Fibroblast of lung (primary cell): ENCODE results near the gene TP53RK. TPM values are rescaled to one million over a fixed set of nuclear protein-coding genes. Genes with fewer than 3 reads are reported as not detected.

Experiments
- DNase-seq, 2 donors: peaks; one replicate each; pipeline versions ENCODE4 v3.0.0 to v3.0.0-alpha.2; 2010; ENCODE audit warnings: low read depth in 2 of 2
- H2AFZ ChIP-seq: 2 replicates; pipeline ENCODE4 v1.5.1; 2012; ENCODE audit warnings: low read length, control low read depth, inconsistent platforms
- H3K27ac ChIP-seq: 2 replicates; pipeline ENCODE4 v1.5.1; 2011; ENCODE audit warnings: low read length, control low read depth; ENCODE audit not compliant: insufficient read depth
- H3K27me3 ChIP-seq: 2 replicates; pipeline ENCODE4 v1.5.1; 2011; ENCODE audit warnings: mild to moderate bottlenecking, low read length; ENCODE audit not compliant: control insufficient read depth, insufficient read depth
- H3K36me3 ChIP-seq: 2 replicates; pipeline ENCODE4 v1.5.1; 2011; ENCODE audit warnings: low read length; ENCODE audit not compliant: control insufficient read depth, insufficient read depth
- H3K4me1 ChIP-seq: 2 replicates; pipeline ENCODE4 v1.5.1; 2011; ENCODE audit warnings: low read length; ENCODE audit not compliant: control insufficient read depth, insufficient read depth; ENCODE audit errors: extremely low read depth
- H3K4me2 ChIP-seq: 2 replicates; pipeline ENCODE4 v1.5.1; 2011; ENCODE audit warnings: low read length, control low read depth; ENCODE audit not compliant: insufficient read depth; ENCODE audit errors: extremely low read depth
- H3K4me3 ChIP-seq, 4 experiments: fragments of 200-600 bp in 1 of 4; sonication (generic) in 1 of 4; replicated peaks in 1 of 4; 2 replicates each; pipeline ENCODE4 v1.5.1; 2011 to 2016; ENCODE audit warnings: low read length in 4 of 4, low read depth in 3 of 4, mild to moderate bottlenecking in 3 of 4, control low read depth in 2 of 4, inconsistent platforms in 1 of 4, mixed read lengths in 1 of 4; ENCODE audit not compliant: insufficient read depth in 1 of 4; ENCODE audit errors: control extremely low read depth in 1 of 4
- H3K79me2 ChIP-seq: 2 replicates; pipeline ENCODE4 v1.5.1; 2012; ENCODE audit warnings: mild to moderate bottlenecking, low read length, inconsistent platforms; ENCODE audit not compliant: control insufficient read depth, insufficient read depth
- H3K9ac ChIP-seq: 2 replicates; pipeline ENCODE4 v1.5.1; 2011; ENCODE audit warnings: mild to moderate bottlenecking, low read length, control low read depth; ENCODE audit not compliant: insufficient read depth
- H3K9me3 ChIP-seq: 2 replicates; pipeline ENCODE4 v1.5.1; 2012; ENCODE audit warnings: low read depth, low read length; ENCODE audit not compliant: control insufficient read depth, insufficient read depth
- H4K20me1 ChIP-seq: 2 replicates; pipeline ENCODE4 v1.5.1; 2011; ENCODE audit warnings: low read length; ENCODE audit not compliant: control insufficient read depth, insufficient read depth; ENCODE audit errors: extremely low read depth
- EZH2 ChIP-seq: IDR thresholded peaks from 2 replicates; pipeline ENCODE4 v1.5.1; 2012; ENCODE audit warnings: low read length, control low read depth, mild to moderate bottlenecking; ENCODE audit errors: missing control alignments
- polyA plus RNA-seq, 2 donors: library from polyadenylated mRNA; depleted of rRNA in 1 of 2; stranded (reverse) in 1 of 2; unstranded in 1 of 2; fragments of >200 nt; gene quantifications; 2 replicates each; pipeline ENCODE4 v1.2.1, GENCODE V29; 2011 to 2012; ENCODE audit warnings: missing spikeins in 1 of 2
- total RNA-seq: library from RNA; depleted of rRNA; stranded (reverse); fragments of >200 nt; gene quantifications from 2 replicates; pipeline ENCODE4 v1.2.1, GENCODE V29; 2014
- TF ChIP-seq, protein P1 (sequence below), 2 donors: IDR thresholded peaks in 1 of 2; conservative IDR thresholded peaks in 1 of 2; 1 replicate in 1 of 2; 2 replicates in 1 of 2; pipeline ENCODE4 v1.5.1; 2011 to 2012; ENCODE audit warnings: low read length in 2 of 2, control low read depth in 1 of 2, inconsistent platforms in 1 of 2, low read depth in 1 of 2, mild to moderate bottlenecking in 1 of 2

The TP53RK gene
- total and polyA plus RNA-seq, 2 donors (not counting 1 experiment from before 2014, with no cell fraction given), result 9.2 to 19.5 TPM

DNA sequence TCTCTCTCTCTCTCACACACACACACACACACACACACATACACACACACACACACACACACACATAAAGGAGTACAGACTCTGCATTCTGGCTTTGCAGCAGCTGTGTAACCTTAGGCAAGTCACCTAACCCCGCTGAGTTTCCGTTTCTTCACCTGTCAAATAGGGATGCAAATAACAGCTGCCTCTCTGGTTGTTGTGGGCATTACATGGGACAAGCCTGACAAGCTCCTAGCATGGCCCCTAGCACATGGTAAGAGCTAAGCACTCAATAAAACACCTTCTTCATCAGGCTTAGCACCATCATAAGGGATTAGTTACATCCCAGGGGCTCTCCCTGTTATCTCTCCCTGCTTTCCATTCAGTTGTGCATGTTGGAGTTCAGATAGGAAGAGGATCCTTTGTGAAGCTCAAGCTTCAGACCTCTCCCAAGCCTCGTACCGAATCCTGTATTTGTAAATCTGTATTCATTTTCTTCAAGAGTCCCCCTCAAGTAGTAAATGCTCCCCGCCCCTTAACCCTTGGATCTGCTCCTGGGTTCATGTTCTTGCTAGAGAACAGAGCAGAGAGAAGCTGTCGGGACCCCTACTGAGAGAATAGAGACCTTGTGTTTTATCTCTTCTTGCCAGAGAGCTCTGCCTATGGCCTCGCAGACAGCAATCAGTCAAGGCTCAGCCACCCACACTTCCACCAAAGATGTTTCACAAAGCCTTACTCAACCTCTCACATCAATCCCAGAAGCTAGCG, 40.2 kb downstream of the TP53RK start:
- TF ChIP-seq EZH2, result no peak
- TF ChIP-seq, protein P1, sequence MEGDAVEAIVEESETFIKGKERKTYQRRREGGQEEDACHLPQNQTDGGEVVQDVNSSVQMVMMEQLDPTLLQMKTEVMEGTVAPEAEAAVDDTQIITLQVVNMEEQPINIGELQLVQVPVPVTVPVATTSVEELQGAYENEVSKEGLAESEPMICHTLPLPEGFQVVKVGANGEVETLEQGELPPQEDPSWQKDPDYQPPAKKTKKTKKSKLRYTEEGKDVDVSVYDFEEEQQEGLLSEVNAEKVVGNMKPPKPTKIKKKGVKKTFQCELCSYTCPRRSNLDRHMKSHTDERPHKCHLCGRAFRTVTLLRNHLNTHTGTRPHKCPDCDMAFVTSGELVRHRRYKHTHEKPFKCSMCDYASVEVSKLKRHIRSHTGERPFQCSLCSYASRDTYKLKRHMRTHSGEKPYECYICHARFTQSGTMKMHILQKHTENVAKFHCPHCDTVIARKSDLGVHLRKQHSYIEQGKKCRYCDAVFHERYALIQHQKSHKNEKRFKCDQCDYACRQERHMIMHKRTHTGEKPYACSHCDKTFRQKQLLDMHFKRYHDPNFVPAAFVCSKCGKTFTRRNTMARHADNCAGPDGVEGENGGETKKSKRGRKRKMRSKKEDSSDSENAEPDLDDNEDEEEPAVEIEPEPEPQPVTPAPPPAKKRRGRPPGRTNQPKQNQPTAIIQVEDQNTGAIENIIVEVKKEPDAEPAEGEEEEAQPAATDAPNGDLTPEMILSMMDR (conservative IDR thresholded peaks at IDR 0.05 in 1 of 2, IDR thresholded peaks at IDR 0.05 in 1 of 2; ENCODE audit: low read depth in 1 of 2, low read length in 2 of 2), result no peak

GRCh38 chr20:46647469-46647868, 41.8 kb downstream of the TP53RK start:
- H3K79me2 ChIP-seq, result no peaks in the 10 kb centered on the region
- DNase-seq, result no peak
- no peaks in the 10 kb centered on the region for H3K4me1 ChIP-seq
- H3K36me3 ChIP-seq, result no peaks in the 10 kb centered on the region
- no peak overlapping the region for H3K4me3 ChIP-seq
- H3K27ac ChIP-seq, result no peak overlapping the region
- no peak overlapping the region for H3K9ac ChIP-seq
- peaks cover 4% of the 10 kb centered on the region for H3K27me3 ChIP-seq
- no peak overlapping the region for H2AFZ ChIP-seq
- H3K9me3 ChIP-seq, result no peaks in the 10 kb centered on the region
- H4K20me1 ChIP-seq, result no peaks in the 10 kb centered on the region
- TF ChIP-seq, protein P1 (conservative IDR thresholded peaks at IDR 0.05 in 1 of 2, IDR thresholded peaks at IDR 0.05 in 1 of 2; ENCODE audit: low read depth in 1 of 2, low read length in 2 of 2), result no peak
- TF ChIP-seq EZH2, result no peak
- no peak overlapping the region for H3K4me2 ChIP-seq

More for the DNA sequence above, 40.2 kb downstream of the TP53RK start:
- Histone ChIP-seq H2AFZ (no peak overlapping the region), H3K4me1 (no peaks in the 10 kb centered on the region), H3K27me3 (peaks cover 4% of the 10 kb centered on the region), H3K79me2 (no peaks in the 10 kb centered on the region), H3K9ac (no peak overlapping the region), H3K27ac (no peak overlapping the region), H3K9me3 (no peaks in the 10 kb centered on the region), H3K4me3 (no peak overlapping the region), H3K36me3 (no peaks in the 10 kb centered on the region), H3K4me2 (no peak overlapping the region), H4K20me1 (no peaks in the 10 kb centered on the region)
- DNase-seq, result no peak

- Histone ChIP-seq H3K9me3 (no peaks in the 10 kb centered on the region), H3K79me2 (no peaks in the 10 kb centered on the region), H4K20me1 (no peaks in the 10 kb centered on the region), H2AFZ (no peak overlapping the region), H3K27ac (no peak overlapping the region), H3K4me3 (no peak overlapping the region), H3K27me3 (peaks cover 4% of the 10 kb centered on the region), H3K4me2 (no peak overlapping the region), H3K4me1 (no peaks in the 10 kb centered on the region), H3K36me3 (no peaks in the 10 kb centered on the region), H3K9ac (no peak overlapping the region)
- peak in 1 of 2 donors; percentile 16 for DNase-seq
- TF ChIP-seq, protein P1 (conservative IDR thresholded peaks at IDR 0.05 in 1 of 2, IDR thresholded peaks at IDR 0.05 in 1 of 2; ENCODE audit: low read depth in 1 of 2, low read length in 2 of 2), result no peak
- no peak for TF ChIP-seq EZH2
Observed at GRCh38 chr20:46646659-46647380, 42.4 kb downstream of the TP53RK start.
